HG02885 (cell line): Measurements from ENCODE around the gene C16orf89.
A peak's percentile ranks its signal among the peaks of the same experiment; 100 is the strongest.
"Not testable (repeated sequence)": the region's sequence is repeated elsewhere in the genome, so short reads cannot be mapped to it uniquely, and the experiment has no call there.

ENCODE experiments used
- ATAC-seq: cut with Tn5 transposase; IDR thresholded peaks from one replicate; pipeline ENCODE4 v1.9.1; 2021; ENCODE audit warnings: mild to moderate bottlenecking; ENCODE audit not compliant: unreplicated experiment, poor library complexity

Gene C16orf89

GRCh38 chr16:5062790-5063765 lies 2.7 kb downstream of the C16orf89 start:
- no peak for ATAC-seq

- peak; percentile 92 for ATAC-seq
These were observed 3.7 kb downstream of the C16orf89 start for GRCh38 chr16:5062051-5062450.

GRCh38 chr16:5060073-5060641 lies 5.6 kb downstream of the C16orf89 start:
- no peak for ATAC-seq

- ATAC-seq: no peak
These were observed 6.2 kb downstream of the C16orf89 start for GRCh38 chr16:5059386-5060072.

- ATAC-seq: no peak
These were observed 7.3 kb downstream of the C16orf89 start for GRCh38 chr16:5058476-5058875.

GRCh38 chr16:5056352-5056751 lies 9.4 kb downstream of the C16orf89 start:
- ATAC-seq: peak; percentile 69

- no peak for ATAC-seq
These were observed 10.6 kb downstream of the C16orf89 start for GRCh38 chr16:5054876-5055865.

GRCh38 chr16:5046914-5047313 lies 18.8 kb downstream of the C16orf89 start:
- no peak for ATAC-seq

- no peak for ATAC-seq
These were observed 20.1 kb downstream of the C16orf89 start for GRCh38 chr16:5045499-5046115.

- ATAC-seq: not testable (repeated sequence)
These were observed 21.2 kb downstream of the C16orf89 start for GRCh38 chr16:5044581-5044980.

GRCh38 chr16:5044011-5044540 lies 21.7 kb downstream of the C16orf89 start:
- ATAC-seq: no peak

GRCh38 chr16:5042574-5043171 lies 23.1 kb downstream of the C16orf89 start:
- ATAC-seq: no peak

GRCh38 chr16:5041600-5042133 lies 24.1 kb downstream of the C16orf89 start:
- peak; percentile 82 for ATAC-seq

- ATAC-seq: no peak
These were observed 25.3 kb downstream of the C16orf89 start for GRCh38 chr16:5040451-5040850.

GRCh38 chr16:5036228-5037156 lies 29.3 kb downstream of the C16orf89 start:
- ATAC-seq: no peak

- ATAC-seq: no peak
These were observed 29.9 kb downstream of the C16orf89 start for GRCh38 chr16:5035909-5036227.

GRCh38 chr16:5034167-5034523 lies 31.6 kb downstream of the C16orf89 start:
- no peak for ATAC-seq
